ENCODE measurements around the gene NOX3. TPM values are rescaled to one million over a fixed set of nuclear protein-coding genes. Genes with fewer than 3 reads are reported as not detected.
"Not testable (repeated sequence)": the region's sequence is repeated elsewhere in the genome, so short reads cannot be mapped to it uniquely, and the experiment has no call there.

NOX3 gene
- total and polyA plus RNA-seq, 2 donors (not counting 1 experiment from before 2014, with no cell fraction given), result not detected

DNA sequence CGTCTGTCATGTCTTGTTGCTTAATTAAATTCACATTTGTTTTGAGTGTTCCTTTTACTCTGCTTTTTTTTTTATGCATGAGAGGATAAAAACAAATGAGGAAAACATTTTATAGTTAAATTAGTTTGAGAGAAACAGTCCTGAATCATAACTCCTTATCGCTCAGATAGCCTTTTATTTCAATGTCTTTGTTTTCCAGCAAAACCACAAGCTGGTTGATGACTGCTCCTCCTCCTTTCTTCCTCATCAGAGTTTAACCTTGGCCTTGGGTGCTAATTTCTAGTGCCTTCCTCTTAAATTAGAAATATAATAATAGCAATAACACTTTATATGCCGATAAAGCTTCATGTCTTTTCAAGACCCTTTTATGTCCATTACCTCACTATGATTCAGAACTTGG is 3.1 kb downstream of the NOX3 start:
- no CpG with 5 or more reads among the region's 3 CpGs for WGBS (ENCODE audit: insufficient coverage)

DNA sequence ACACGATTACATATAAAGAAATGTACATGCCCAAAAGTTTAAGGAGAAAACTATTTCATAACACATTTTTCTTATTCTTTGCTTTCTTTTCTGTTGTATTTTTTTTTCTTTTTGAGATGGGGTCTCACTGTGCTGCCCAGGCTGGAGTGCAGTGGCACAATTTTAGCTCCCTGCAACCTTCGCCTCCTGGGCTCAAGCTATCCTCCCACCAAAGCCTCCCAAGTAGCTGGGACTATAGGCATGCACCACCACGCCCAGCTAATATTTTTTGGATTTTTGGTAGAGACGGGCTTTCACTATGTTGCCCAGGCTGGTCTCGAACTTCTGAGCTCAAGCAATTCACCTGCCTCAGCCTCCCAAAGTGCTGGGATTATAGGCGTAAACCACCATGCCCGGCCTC is 4.1 kb downstream of the NOX3 start:
- H3K9ac ChIP-seq (ENCODE audit: low read length); H3K4me3 ChIP-seq (ENCODE audit: control extremely low read depth in 1 of 5, extremely low read depth in 1 of 5, insufficient read depth in 1 of 5, low read depth in 2 of 5, low read length in 4 of 5); H3K27ac ChIP-seq (ENCODE audit: low read length in 2 of 2); H4K20me1 ChIP-seq (ENCODE audit: control insufficient read depth, insufficient read depth, low read length, poor library complexity, severe bottlenecking); H3K4me1 ChIP-seq (ENCODE audit: control insufficient read depth in 2 of 2, insufficient read depth in 2 of 2, low read length in 2 of 2); H3K9me3 Mint-ChIP-seq (ENCODE audit: insufficient read depth); H3K27ac Mint-ChIP-seq; H3K79me2 ChIP-seq (ENCODE audit: control insufficient read depth, insufficient read depth, low read length); H3K9me3 ChIP-seq (ENCODE audit: control extremely low read depth in 1 of 3, control insufficient read depth in 2 of 3, insufficient read depth in 1 of 3, low read length in 2 of 3); CTCF ChIA-PET; ATAC-seq (ENCODE audit: low read depth); H3K27me3 ChIP-seq (replicated peaks in 1 of 4; ENCODE audit: control extremely low read depth in 1 of 4, control insufficient read depth in 3 of 4, insufficient read depth in 4 of 4, low read length in 3 of 4); H3K4me2 ChIP-seq (replicated peaks; ENCODE audit: low read depth, low read length, poor library complexity, severe bottlenecking); H3K36me3 ChIP-seq (replicated peaks in 1 of 2; ENCODE audit: control extremely low read depth in 1 of 2, control insufficient read depth in 1 of 2, extremely low read depth in 1 of 2, insufficient read depth in 2 of 2, low read length in 1 of 2); DNase-seq; intact Hi-C loops (cut with micrococcal nuclease); H3K4me3 Mint-ChIP-seq; POLR2A ChIA-PET; H2AFZ ChIP-seq (ENCODE audit: insufficient read depth, low read depth, low read length, poor library complexity, severe bottlenecking); H3K4me1 Mint-ChIP-seq: not testable (repeated sequence)
- H3K27me3 Mint-ChIP-seq, result peaks cover 24% of the 10 kb centered on the region
- 100% methylated on average over 1 of the region's 7 CpGs for WGBS (ENCODE audit: insufficient coverage)

More for the DNA sequence above, 3.1 kb downstream of the NOX3 start:
- H3K4me3 ChIP-seq (ENCODE audit: control extremely low read depth in 1 of 5, extremely low read depth in 1 of 5, insufficient read depth in 1 of 5, low read depth in 2 of 5, low read length in 4 of 5), result no peak overlapping the region
- no peaks in the 10 kb centered on the region for H4K20me1 ChIP-seq (ENCODE audit: control insufficient read depth, insufficient read depth, low read length, poor library complexity, severe bottlenecking)
- DNase-seq, result no peak
- no peak for TF ChIP-seq EZH2 (IDR thresholded peaks at IDR 0.05; ENCODE audit: borderline replicate concordance, insufficient read depth, low read depth, low read length, poor library complexity, severe bottlenecking)
- TF ChIP-seq, protein P1, sequence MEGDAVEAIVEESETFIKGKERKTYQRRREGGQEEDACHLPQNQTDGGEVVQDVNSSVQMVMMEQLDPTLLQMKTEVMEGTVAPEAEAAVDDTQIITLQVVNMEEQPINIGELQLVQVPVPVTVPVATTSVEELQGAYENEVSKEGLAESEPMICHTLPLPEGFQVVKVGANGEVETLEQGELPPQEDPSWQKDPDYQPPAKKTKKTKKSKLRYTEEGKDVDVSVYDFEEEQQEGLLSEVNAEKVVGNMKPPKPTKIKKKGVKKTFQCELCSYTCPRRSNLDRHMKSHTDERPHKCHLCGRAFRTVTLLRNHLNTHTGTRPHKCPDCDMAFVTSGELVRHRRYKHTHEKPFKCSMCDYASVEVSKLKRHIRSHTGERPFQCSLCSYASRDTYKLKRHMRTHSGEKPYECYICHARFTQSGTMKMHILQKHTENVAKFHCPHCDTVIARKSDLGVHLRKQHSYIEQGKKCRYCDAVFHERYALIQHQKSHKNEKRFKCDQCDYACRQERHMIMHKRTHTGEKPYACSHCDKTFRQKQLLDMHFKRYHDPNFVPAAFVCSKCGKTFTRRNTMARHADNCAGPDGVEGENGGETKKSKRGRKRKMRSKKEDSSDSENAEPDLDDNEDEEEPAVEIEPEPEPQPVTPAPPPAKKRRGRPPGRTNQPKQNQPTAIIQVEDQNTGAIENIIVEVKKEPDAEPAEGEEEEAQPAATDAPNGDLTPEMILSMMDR (IDR thresholded peaks at IDR 0.05), result no peak
- H3K79me2 ChIP-seq (ENCODE audit: control insufficient read depth, insufficient read depth, low read length), result no peaks in the 10 kb centered on the region
- no peak overlapping the region for H2AFZ ChIP-seq (ENCODE audit: insufficient read depth, low read depth, low read length, poor library complexity, severe bottlenecking)
- no peaks in the 10 kb centered on the region for H3K9me3 ChIP-seq (ENCODE audit: control extremely low read depth in 1 of 3, control insufficient read depth in 2 of 3, insufficient read depth in 1 of 3, low read length in 2 of 3)
- H3K4me2 ChIP-seq (replicated peaks; ENCODE audit: low read depth, low read length, poor library complexity, severe bottlenecking), result no peak overlapping the region
- peaks cover 0 to 3% (median 0%) of the 10 kb centered on the region in 4 experiments for H3K27me3 ChIP-seq (replicated peaks in 1 of 4; ENCODE audit: control extremely low read depth in 1 of 4, control insufficient read depth in 3 of 4, insufficient read depth in 4 of 4, low read length in 3 of 4)
- Mint-ChIP-seq H3K4me1 (peaks cover 7% of the 10 kb centered on the region), H3K27ac (no peak overlapping the region), H3K9me3 (ENCODE audit: insufficient read depth) (no peaks in the 10 kb centered on the region), H3K27me3 (peaks cover 22% of the 10 kb centered on the region), H3K4me3 (no peak overlapping the region)
- no peak overlapping the region for H3K9ac ChIP-seq (ENCODE audit: low read length)
- ChIA-PET CTCF (no interaction called here), POLR2A (no interaction called here)
- intact Hi-C loops (cut with micrococcal nuclease), result no loop called here
- no peak overlapping the region for H3K27ac ChIP-seq (ENCODE audit: low read length in 2 of 2)
- ATAC-seq (ENCODE audit: low read depth), result no peak
- H3K36me3 ChIP-seq (replicated peaks in 1 of 2; ENCODE audit: control extremely low read depth in 1 of 2, control insufficient read depth in 1 of 2, extremely low read depth in 1 of 2, insufficient read depth in 2 of 2, low read length in 1 of 2), result no peaks in the 10 kb centered on the region
- H3K4me1 ChIP-seq (ENCODE audit: control insufficient read depth in 2 of 2, insufficient read depth in 2 of 2, low read length in 2 of 2), result no peaks in the 10 kb centered on the region

Data from B cell (primary cell).